HT1080 (cell line): ENCODE measurements around the gene BORCS8. TPM values are rescaled to one million over a fixed set of nuclear protein-coding genes. Genes with fewer than 3 reads are reported as not detected.
"Not testable (repeated sequence)": the region's sequence is repeated elsewhere in the genome, so short reads cannot be mapped to it uniquely, and the experiment has no call there.

Experiments used
- DNase-seq: peaks from one replicate; pipeline ENCODE4 v3.0.0-alpha.2; 2015; ENCODE audit warnings: low read depth
- total RNA-seq: library from RNA; depleted of rRNA; stranded (reverse); fragments of >200 nt; shearing (Covaris generic); gene quantifications from 2 replicates; pipeline ENCODE4 v1.2.3, GENCODE V29; 2014

Gene BORCS8
- total RNA-seq, 1 experiment from 2014 or later, result 44.1 TPM

GRCh38 chr19:19181488-19181998 is 10.4 kb downstream of the BORCS8 start:
- DNase-seq, result no peak

- DNase-seq, result no peak
These were observed 12.2 kb downstream of the BORCS8 start for GRCh38 chr19:19179548-19180441.

DNA sequence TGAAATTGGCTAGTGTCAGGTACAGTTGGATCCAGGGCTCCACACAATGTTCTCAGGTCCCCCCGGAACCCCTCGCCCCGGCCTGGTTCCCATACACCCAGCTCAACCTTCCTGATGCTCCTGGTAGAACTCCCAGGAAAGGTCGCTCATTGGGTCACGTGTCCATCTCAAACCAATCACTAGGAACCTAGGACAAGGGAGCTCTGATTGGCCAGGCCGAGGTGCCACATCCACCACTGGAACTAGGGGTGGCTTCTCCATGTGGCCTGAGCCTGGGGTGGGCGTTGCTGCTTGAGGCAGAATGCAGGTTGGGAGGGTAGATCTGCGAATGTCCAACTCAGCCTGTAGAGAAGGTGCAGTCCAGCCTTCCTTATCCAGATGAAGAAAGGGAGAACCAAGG is 15.0 kb downstream of the BORCS8 start:
- DNase-seq, result no peak

DNA sequence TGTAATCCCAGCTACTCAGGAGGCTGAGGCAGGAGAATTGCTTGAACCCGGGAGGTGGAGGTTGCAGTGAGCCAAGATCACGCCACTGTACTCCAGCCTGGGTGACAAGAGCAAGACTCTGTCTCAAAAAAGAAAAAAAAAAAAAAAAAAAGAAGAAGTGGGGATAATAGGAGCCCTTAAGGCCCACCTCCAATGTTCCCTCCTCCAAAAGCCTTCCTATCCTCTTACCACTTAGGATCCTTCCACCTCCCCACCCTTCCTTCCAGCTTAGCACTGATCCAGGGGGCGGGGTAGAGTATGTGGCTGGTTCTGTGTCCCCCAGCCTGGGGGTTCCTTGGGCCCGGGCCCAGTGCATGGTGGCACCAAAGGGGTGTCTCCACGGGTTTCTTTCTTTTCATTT is 18.7 kb downstream of the BORCS8 start:
- not testable (repeated sequence) for DNase-seq

DNA sequence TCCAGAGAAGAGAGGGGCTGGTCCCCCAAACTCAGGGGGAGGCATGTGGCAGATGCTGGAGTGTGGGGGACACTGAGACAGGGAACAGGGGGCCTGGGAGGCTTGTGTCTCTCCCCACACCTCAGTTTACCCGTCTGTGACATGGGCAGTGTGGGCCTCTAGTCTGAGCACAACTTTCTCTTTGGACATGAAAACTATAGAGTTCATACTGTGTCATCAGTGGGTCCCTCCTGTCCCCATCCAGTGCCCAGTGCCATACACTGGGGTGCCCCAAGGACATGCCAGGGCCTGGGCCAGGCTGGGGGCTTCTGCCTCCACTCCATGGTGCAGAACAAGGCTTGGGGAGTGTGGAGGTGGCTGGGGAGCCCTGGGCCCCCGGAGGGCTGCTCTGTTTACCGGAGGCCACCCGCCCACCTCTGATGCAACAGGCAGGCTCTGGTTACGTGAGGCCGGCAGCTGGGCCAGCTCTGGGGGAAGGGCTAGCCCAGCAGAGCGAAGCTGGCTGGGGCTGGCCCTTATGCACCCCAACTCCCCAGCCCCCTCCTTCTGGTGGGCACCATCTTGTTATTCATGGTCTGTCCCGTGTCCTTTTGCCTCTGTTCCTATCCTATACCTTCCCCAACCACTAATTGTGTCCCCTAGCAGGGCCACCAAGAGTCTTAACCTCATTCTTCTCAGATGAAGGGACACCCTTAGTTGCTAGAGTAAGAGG is 20.0 kb downstream of the BORCS8 start:
- no peak for DNase-seq

- no peak for DNase-seq
These were observed 20.9 kb downstream of the BORCS8 start for GRCh38 chr19:19170873-19171672.

DNA sequence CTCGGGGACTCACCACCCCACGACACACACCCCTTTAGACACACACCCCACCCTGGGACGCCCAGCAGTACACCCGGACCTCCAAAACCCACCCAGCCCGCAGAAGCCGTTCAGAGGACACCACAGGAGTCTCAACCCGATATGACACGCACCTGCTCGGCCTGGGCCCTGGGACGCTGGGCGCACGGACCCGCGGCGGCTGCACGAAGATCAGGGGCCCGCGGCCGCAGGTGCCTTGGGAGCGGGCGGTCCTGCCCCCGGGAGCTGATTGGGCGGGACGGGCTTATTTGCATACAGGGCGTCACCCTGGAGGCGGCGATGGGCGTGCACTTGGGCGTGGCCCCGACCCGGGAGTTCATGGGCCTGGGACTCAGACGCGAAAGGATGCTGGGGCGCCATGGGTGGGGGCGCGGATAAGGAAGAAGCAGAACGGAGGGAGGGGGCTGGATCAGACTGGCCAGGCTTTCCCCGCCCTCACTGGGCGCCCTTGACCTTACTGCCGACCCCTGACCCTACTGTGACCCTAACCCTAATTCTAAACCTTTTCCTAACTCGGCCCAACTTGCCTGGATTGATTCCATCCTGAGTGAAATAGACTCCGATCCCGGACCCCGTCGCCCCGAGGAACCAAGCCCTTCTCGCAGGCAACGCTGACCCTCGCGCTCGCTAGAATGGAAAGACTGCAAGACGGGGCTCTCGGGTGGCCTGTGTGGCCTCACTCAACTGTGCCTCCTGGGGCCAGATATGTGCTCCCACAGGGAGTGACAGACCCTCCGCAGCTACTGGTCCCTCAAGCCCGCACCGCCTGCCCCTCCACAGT is 21.7 kb downstream of the BORCS8 start, which contains the start of gene MEF2B:
TSS of gene MEF2B (minus strand) at position 211 of the 820 bp plus-strand sequence. CDS start 19,528 bp downstream, outside the sequence.
- no peak for DNase-seq

- no peak for DNase-seq
These were observed 22.5 kb downstream of the BORCS8 start for GRCh38 chr19:19169236-19170052.

GRCh38 chr19:19167612-19168011 is 24.3 kb downstream of the BORCS8 start:
- DNase-seq, result no peak

DNA sequence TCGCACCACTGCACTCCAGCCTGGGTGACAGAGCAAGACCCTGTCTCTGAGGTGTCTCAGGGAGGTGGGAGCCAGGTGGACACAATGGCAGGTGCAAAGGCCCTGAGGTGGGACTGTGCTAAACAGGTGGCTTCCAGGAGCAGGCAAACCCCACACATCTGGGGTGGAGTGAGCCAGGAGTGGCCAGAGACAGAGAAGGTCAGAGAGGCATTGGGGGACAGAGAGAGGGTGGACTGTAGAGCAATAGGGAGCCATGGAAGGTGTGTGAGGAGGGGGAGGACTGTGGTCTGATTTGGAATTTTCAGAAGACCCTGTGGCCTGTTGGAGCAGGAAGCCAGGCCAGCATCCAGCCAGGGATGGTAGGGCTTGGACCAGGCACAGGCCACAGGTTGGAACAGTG is 26.6 kb downstream of the BORCS8 start:
- no peak for DNase-seq

GRCh38 chr19:19162495-19162894 is 29.5 kb downstream of the BORCS8 start:
- DNase-seq, result no peak

- no peak for DNase-seq
These were observed 31.4 kb downstream of the BORCS8 start for GRCh38 chr19:19160461-19161035.

- DNase-seq, result no peak
These were observed 32.4 kb downstream of the BORCS8 start for GRCh38 chr19:19159534-19159933.

DNA sequence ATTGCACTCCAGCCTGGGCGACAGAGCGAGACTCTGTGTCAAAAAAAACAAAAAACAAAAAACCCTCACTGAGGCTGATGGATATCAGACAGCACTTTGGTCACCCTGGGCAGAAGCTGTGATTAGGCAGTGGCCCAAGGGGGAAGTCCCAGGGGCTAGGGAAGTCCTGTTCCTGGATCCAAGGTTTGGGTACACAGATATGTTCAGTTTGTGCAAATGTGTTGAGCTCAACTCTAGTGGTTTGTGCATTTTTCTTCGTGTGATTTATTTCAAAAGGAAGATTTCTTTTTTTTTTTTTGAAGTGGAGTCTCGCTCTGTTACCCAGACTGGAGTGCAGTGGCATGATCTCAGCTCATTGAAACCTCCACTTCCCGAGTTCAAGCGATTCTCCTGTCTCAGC is 34.1 kb downstream of the BORCS8 start:
- no peak for DNase-seq

GRCh38 chr19:19155495-19156219 is 36.3 kb downstream of the BORCS8 start:
- DNase-seq, result no peak

DNA sequence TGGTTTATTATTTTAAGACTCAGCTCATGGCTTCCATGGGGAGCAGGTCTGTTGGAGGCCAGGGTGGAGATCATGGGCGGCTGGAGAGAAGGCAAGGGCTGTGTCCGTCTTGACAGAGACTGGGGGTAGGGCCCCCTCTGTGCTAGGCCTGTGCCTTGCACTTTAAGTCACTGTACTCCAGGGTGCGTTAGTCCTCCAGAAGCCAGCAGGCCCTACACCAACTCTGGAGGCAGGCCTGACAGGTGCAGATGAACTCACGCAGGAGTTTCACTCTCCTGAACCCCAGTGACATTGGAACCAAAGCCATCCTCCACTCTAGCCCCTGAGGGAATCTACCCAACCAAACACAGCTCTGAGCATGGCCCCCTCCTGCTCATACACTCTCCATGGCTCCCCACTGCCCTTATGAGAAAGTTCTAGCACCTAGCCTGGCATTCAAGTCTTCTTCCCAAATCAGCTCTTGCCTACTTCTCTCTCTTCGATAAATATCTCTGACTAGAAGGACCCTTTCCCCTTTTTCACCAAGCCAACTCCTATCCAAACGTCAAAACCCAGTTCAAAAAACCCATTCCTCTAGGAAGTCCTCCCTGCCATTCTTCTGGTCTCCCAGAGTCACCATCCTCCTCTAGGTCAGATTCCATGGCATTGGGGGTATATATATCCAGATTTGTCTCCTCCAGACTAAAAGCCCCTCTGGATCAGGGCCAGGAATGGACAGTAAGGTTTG is 37.0 kb downstream of the BORCS8 start:
- DNase-seq, result no peak

- DNase-seq, result no peak
These were observed 39.1 kb downstream of the BORCS8 start for GRCh38 chr19:19152668-19153384.
